Measurements from ENCODE around the gene FBXO38. TPM values are rescaled to one million over a fixed set of nuclear protein-coding genes. Genes with fewer than 3 reads are reported as not detected.
"Not testable (repeated sequence)": the region's sequence is repeated elsewhere in the genome, so short reads cannot be mapped to it uniquely, and the experiment has no call there.

The FBXO38 gene
- total RNA-seq, 2 donors from 2014 or later, result 38.2 to 45.1 TPM

DNA sequence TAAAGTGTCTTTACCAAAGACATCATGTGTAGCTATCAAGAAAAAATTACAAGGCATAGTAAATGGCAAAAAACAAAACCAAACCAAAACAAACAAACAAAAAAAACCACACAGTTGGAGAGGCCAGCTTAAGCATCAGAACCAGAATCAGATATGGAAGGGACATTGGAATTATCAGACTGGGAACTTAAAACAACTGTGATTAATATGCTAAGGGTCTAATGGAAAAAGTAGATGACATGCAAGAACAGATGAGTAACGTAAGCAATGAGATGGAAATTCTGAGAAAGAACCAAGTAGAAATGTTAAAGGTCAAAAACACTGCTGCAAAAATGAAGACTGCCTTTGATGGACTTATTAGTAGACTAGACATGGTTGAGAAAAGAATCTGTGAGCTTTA lies 75.9 kb downstream of the FBXO38 start:
- no peak overlapping the region for H3K4me3 ChIP-seq
- TF ChIP-seq, protein P1, sequence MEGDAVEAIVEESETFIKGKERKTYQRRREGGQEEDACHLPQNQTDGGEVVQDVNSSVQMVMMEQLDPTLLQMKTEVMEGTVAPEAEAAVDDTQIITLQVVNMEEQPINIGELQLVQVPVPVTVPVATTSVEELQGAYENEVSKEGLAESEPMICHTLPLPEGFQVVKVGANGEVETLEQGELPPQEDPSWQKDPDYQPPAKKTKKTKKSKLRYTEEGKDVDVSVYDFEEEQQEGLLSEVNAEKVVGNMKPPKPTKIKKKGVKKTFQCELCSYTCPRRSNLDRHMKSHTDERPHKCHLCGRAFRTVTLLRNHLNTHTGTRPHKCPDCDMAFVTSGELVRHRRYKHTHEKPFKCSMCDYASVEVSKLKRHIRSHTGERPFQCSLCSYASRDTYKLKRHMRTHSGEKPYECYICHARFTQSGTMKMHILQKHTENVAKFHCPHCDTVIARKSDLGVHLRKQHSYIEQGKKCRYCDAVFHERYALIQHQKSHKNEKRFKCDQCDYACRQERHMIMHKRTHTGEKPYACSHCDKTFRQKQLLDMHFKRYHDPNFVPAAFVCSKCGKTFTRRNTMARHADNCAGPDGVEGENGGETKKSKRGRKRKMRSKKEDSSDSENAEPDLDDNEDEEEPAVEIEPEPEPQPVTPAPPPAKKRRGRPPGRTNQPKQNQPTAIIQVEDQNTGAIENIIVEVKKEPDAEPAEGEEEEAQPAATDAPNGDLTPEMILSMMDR (IDR thresholded peaks at IDR 0.05), result no peak
- no peak overlapping the region for H3K27ac ChIP-seq
- intact Hi-C loops (cut with DNase I), result no loop called here
- H3K9me3 ChIP-seq, result no peaks in the 10 kb centered on the region
- no peak for DNase-seq
- H3K9ac ChIP-seq (ENCODE audit: low read depth in 2 of 2, low read length in 2 of 2), result no peak overlapping the region
- no peaks in the 10 kb centered on the region for H3K4me1 ChIP-seq
- H3K27me3 ChIP-seq, result no peaks in the 10 kb centered on the region
- H3K36me3 ChIP-seq, result no peaks in the 10 kb centered on the region

DNA sequence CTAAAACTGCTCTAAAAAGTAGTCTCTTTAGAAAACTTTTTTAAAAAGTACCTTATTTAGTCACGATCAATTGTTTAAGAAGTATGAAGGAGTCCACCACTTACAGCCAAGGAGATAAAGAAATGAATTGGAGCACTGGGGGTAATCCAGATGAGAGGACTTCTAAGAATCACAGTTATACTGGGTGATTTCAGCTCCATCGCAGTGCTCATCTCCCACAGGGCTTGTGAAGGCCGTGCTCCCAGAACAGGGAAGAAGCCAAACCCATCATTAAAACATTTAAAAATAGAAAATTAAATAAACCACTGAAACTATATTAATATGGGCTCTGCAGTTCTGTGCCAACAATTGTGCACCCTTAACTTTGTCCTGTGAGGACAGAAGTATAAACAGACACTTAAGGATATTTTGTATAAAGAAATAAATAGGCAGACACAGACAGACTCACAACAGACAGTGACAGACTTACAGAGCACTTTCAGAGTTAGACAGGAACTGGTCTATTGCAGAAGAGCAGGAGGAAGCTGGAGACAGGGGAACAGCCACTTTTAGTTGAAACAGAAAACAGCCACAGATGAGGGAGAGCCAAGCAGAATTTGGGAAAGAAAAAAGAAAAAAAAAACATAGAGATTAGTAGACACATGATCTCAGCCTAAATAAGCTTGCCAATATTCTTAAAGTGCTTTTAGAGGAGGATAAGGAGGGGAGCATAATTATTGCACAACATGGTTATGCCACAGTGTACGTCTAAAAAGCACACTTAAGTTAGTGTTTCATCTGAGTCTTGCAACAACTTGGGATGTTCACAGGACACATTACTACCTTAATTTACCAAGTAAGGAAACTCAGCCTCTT lies 81.8 kb downstream of the FBXO38 start:
- Histone ChIP-seq H3K9me3 (no peaks in the 10 kb centered on the region), H3K27me3 (no peaks in the 10 kb centered on the region), H3K27ac (no peak overlapping the region), H3K4me3 (no peak overlapping the region), H3K9ac (ENCODE audit: low read depth in 2 of 2, low read length in 2 of 2) (no peak overlapping the region), H3K4me1 (no peaks in the 10 kb centered on the region), H3K36me3 (no peaks in the 10 kb centered on the region)
- DNase-seq, result no peak
- intact Hi-C loops (cut with DNase I), result no loop called here
- TF ChIP-seq, protein P1 (IDR thresholded peaks at IDR 0.05), result no peak

DNA sequence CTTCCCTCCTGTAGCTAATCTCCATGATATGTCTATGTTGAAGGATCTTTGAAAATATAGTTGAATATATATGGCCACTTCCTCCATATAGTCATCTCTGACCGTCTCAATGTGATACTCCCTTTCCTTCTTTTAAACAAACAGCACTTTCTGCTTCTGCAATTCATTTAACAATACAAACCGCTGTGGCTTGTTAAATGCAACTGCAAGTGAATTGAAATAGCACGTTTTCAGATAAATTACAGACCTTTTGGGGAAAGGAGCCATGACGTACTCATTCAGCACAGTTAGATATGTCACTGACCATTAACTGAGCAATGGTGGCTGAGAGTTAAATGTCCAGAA lies 82.5 kb downstream of the FBXO38 start:
- Histone ChIP-seq H3K27ac (no peak overlapping the region), H3K27me3 (no peaks in the 10 kb centered on the region)

DNA sequence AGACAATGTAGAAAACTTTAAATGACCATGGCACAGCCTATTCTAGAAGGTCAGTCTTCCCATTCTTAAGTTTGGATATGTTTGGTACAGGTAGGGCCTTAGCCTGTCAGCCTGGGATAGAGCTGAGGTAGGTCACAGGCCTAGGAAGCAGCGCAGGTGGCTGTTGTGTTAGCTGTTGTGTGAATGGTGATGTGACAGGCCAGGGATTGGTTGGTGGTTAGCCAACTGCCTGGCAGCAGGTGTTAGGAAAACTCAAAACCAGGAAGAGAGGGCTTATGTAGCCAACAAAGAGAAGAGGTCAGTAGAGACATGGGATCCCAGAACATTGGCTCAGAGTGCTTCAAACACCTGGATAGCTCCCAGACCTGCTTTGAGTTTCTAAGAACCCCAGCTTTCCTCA lies 84.2 kb downstream of the FBXO38 start:
- no peaks in the 10 kb centered on the region for H3K4me1 ChIP-seq
- H3K9me3 ChIP-seq, result no peaks in the 10 kb centered on the region
- intact Hi-C loops (cut with DNase I), result no loop called here
- no peaks in the 10 kb centered on the region for H3K36me3 ChIP-seq
- H3K4me3 ChIP-seq, result no peak overlapping the region
- H3K27ac ChIP-seq, result no peak overlapping the region
- no peak overlapping the region for H3K9ac ChIP-seq (ENCODE audit: low read depth in 2 of 2, low read length in 2 of 2)
- TF ChIP-seq, protein P1 (IDR thresholded peaks at IDR 0.05), result no peak
- H3K27me3 ChIP-seq, result no peaks in the 10 kb centered on the region
- DNase-seq, result no peak

More for the DNA sequence above, 82.5 kb downstream of the FBXO38 start:
- TF ChIP-seq, protein P1 (IDR thresholded peaks at IDR 0.05), result no peak
- intact Hi-C loops (cut with DNase I), result no loop called here
- Histone ChIP-seq H3K4me1 (no peaks in the 10 kb centered on the region), H3K36me3 (no peaks in the 10 kb centered on the region), H3K4me3 (no peak overlapping the region), H3K9me3 (no peaks in the 10 kb centered on the region), H3K9ac (ENCODE audit: low read depth in 2 of 2, low read length in 2 of 2) (no peak overlapping the region)
- DNase-seq, result no peak

DNA sequence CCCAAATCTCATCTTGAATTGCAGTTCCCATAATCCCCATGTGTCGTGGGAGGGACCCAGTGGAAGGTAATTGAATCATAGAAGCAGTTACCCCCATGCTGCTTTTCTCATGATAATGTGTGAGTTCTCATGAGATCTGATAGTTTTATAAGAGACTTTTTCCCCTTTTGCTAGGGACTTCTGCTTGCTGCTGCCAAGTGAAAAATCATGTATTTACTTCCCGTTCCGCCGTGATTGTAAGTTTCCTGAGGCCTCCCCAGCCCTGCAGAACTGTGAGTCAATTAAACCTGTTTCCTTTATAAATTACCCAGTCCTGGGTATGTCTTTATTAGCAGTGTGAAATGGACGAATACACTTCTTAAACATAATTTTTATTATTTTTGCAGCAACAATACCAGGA lies 85.0 kb downstream of the FBXO38 start:
- H3K4me3 ChIP-seq; H3K27ac ChIP-seq; intact Hi-C loops (cut with DNase I); H3K27me3 ChIP-seq; H3K9ac ChIP-seq (ENCODE audit: low read depth in 2 of 2, low read length in 2 of 2); H3K36me3 ChIP-seq; H3K9me3 ChIP-seq; DNase-seq; H3K4me1 ChIP-seq: not testable (repeated sequence)

DNA sequence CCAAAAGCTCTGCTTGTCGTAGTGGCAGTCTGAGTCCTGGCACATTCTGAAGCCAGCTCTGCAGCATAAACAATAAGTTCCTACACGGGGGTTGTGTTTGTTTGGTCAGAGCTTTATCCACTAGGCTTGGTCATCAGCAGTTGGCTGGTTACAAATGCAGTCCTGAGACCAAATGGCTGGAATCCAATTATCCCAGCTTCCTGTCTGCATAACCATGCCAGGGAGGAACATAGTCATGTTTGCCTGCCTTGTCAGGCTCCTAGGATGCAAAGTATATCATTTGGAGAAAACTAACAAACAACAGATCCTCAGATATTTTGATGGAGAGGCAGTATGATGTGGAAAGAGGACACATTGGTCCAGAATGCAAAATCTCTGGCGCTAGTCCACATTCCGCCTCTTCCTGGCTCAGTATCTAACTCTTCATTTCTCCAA lies 85.8 kb downstream of the FBXO38 start:
- Histone ChIP-seq H3K9ac (ENCODE audit: low read depth in 2 of 2, low read length in 2 of 2) (no peak overlapping the region), H3K36me3 (no peaks in the 10 kb centered on the region), H3K9me3 (no peaks in the 10 kb centered on the region), H3K4me1 (no peaks in the 10 kb centered on the region), H3K27ac (no peak overlapping the region), H3K4me3 (no peak overlapping the region), H3K27me3 (no peaks in the 10 kb centered on the region)
- DNase-seq, result no peak
- TF ChIP-seq, protein P1 (IDR thresholded peaks at IDR 0.05), result no peak
- intact Hi-C loops (cut with DNase I), result no loop called here

Data from colonic mucosa (tissue), 4 donors.